Renal cortical epithelial cell (primary cell): ENCODE data around the gene SEC16B. TPM values are rescaled to one million over a fixed set of nuclear protein-coding genes. Genes with fewer than 3 reads are reported as not detected.

Source experiments
- DNase-seq: peaks from one replicate; pipeline ENCODE4 v3.0.0-alpha.2; 2011; ENCODE audit warnings: low read depth
- total RNA-seq: library from RNA; depleted of rRNA; stranded (reverse); fragments of >200 nt; gene quantifications from 2 replicates; pipeline ENCODE4 v1.2.3, GENCODE V29; 2014

The SEC16B gene
- total RNA-seq, 1 donor from 2014 or later = 1.2 TPM

DNA sequence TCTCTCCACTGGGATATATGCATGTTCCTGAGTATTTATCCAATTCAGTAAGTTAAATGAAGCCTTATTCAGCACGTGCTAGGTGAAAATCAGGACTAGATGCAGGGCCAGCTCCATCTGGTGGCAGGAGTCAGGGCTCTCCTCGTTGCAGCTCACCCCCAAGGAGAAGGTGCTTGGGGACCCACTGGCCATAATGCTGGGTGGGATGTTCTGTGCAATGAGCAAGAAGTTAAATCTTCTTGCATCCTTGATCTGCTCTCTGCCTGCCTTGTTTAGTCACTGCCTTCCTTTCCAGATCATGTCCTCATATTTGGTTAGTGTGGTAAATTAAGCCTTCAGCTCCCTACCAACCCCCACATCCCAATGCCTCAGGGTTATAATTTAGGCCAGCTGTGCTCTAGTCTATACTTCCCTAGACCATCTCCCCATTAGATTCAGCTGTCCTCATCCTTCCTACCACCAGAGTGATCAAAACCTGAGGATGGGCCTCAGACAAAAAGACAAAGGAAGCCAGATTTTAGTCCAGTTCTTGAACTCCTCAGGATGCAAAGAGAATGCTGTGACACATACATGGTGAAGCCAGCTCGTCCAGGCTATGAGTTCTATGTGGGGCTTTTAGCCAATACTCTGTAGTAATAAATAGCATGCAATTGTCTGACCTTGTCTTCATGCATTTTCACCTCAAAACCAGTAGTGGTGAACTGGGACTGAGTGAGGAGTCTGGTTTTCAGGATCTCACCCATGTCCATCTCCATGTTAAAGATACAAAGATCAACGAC is 55.9 kb downstream of the SEC16B start:
- peak; percentile 28 for DNase-seq

DNA sequence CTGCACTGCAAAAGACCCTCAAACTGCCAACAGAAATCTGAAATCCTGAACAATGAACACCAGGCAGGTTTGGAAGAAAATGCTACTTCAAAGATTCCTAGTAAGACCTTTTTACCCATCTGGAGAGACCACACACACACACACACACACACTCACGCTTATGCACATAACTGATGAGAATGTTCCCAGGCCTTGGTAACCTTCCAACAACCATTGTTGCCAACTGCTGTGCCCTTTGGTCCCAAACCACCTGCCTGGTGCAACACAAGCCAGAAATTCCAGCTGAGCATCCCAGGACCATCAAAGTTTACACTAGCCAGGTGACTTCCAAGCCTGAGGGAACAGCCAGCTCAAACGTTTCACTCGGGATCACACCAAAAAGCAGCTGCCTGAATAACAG is 56.9 kb downstream of the SEC16B start:
- DNase-seq = peak; percentile 36

- DNase-seq = peak; percentile 38
Observed at GRCh38 chr1:177909416-177909815, 60.4 kb downstream of the SEC16B start.

GRCh38 chr1:177907000-177907399 is 62.9 kb downstream of the SEC16B start:
- no peak for DNase-seq

GRCh38 chr1:177905686-177906085 is 64.2 kb downstream of the SEC16B start:
- no peak for DNase-seq

GRCh38 chr1:177902266-177902665 is 67.6 kb downstream of the SEC16B start:
- DNase-seq = no peak

DNA sequence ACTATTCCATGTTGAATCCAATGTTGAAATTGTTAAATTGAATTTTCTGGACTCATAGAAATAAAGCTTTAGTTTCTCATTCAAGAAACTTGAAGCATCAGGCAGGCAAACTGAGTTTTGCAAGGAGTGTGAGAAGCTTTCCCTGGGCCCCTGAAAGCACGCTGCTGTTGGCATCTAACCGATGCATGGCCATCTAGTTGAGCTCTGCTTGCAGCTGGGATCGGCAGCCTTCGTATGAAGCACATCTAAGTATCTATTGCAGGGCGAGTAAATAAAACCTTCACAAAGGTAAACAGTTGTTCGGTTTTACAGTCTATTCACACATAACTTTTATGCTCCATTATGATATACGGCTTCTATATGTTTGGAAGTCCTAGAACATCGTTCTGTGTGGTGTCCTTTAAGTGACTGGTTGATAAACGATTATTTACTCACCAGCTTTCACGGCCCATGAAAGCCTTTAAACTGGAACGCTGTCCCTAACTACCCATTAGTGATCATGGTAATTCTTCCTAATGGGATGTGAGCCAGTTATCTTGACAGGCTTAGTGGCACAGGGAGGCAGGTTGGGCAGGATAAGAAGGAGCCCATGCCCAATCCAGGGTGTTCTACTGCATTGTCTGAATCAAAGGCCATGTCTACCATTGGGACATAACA is 71.7 kb downstream of the SEC16B start:
- DNase-seq = no peak

- DNase-seq = no peak
Observed at GRCh38 chr1:177897281-177897997, 72.4 kb downstream of the SEC16B start.

Other genes with a start within 250 kb of the SEC16B start
- 11.3 and 28.6 TPM in 2 replicates for gene RASAL2, start 124.0 kb upstream of the SEC16B start, total RNA-seq